Endothelial cell of umbilical vein (primary cell): ENCODE data around the gene FAM161B. TPM values are rescaled to one million over a fixed set of nuclear protein-coding genes. Genes with fewer than 3 reads are reported as not detected.

ENCODE experiments used
- BruUV-seq: library from RNA; stranded (reverse); fragments of 400-500 nt; replicated peaks from 2 replicates; lab custom pipeline; 2021; lab: Mats Ljungman, UMichigan
- CTCF ChIA-PET: fragments of 300-600, 350-600 bp; sonication (Branson Sonifier 250); formaldehyde crosslinking; loops from one replicate; lab custom pipeline; 2021; ENCODE audit warnings: antibody characterized with exemption, inconsistent platforms; lab: Charles Lee
- POLR2A ChIA-PET: fragments of 300-600, 350-600 bp; sonication (Branson Sonifier 250); formaldehyde crosslinking; loops from one replicate; lab custom pipeline; 2021; ENCODE audit warnings: antibody characterized with exemption, inconsistent platforms; lab: Charles Lee
- DNase-seq: peaks from one replicate; pipeline ENCODE4 v3.0.0-alpha.2; 2011; ENCODE audit warnings: low read depth, low spot score
- FAIRE-seq: peaks from 2 replicates; lab custom pipeline; 2011; peaks lifted over from hg19 to GRCh38; lab: Jason Lieb, UNC
- H2AFZ ChIP-seq: 2 replicates; pipeline ENCODE4 v1.6.0; 2012; ENCODE audit warnings: low read depth, low read length, control low read depth, inconsistent platforms
- H3K27ac ChIP-seq: 2 replicates; pipeline ENCODE4 v1.5.1; 2011; ENCODE audit warnings: low read depth, mild to moderate bottlenecking, control low read depth, low read length, moderate library complexity; ENCODE audit not compliant: insufficient read depth
- H3K27me3 ChIP-seq, 2 experiments: 2 replicates each; pipeline versions ENCODE4 v1.6.0 to v1.6.1; 2011; ENCODE audit warnings: low read length in 2 of 2, mixed read lengths in 1 of 2; ENCODE audit not compliant: control insufficient read depth in 2 of 2, insufficient read depth in 2 of 2
- H3K36me3 ChIP-seq, 2 experiments: 2 replicates in 1 of 2; 3 replicates in 1 of 2; pipeline ENCODE4 v1.5.1; 2011; ENCODE audit warnings: low read length in 2 of 2, mild to moderate bottlenecking in 1 of 2, moderate library complexity in 1 of 2; ENCODE audit not compliant: control insufficient read depth in 2 of 2, insufficient read depth in 2 of 2; ENCODE audit errors: extremely low read depth in 1 of 2
- H3K4me1 ChIP-seq: 3 replicates; pipeline ENCODE4 v1.5.1; 2011; ENCODE audit warnings: mild to moderate bottlenecking, low read length; ENCODE audit not compliant: control insufficient read depth, insufficient read depth; ENCODE audit errors: extremely low read depth
- H3K4me2 ChIP-seq: 2 replicates; pipeline ENCODE4 v1.6.1; 2011; ENCODE audit warnings: low read length, control low read depth, mixed read lengths; ENCODE audit not compliant: insufficient read depth
- H3K4me3 ChIP-seq, 3 experiments: fragments of 200-600 bp in 1 of 3; sonication (generic), shearing (Covaris generic) in 1 of 3; replicated peaks in 1 of 3; 2 replicates each; pipeline ENCODE4 v1.5.1; 2011 to 2016; ENCODE audit warnings: control low read depth in 3 of 3, low read length in 3 of 3, mild to moderate bottlenecking in 2 of 3, inconsistent platforms in 1 of 3, low read depth in 1 of 3, moderate library complexity in 1 of 3; ENCODE audit not compliant: insufficient read depth in 1 of 3
- H3K79me2 ChIP-seq: 2 replicates; pipeline ENCODE4 v1.6.0; 2012; ENCODE audit warnings: low read length, inconsistent platforms; ENCODE audit not compliant: control insufficient read depth, insufficient read depth
- H3K9ac ChIP-seq: replicated peaks from 2 replicates; pipeline ENCODE3; 2011; ENCODE audit warnings: low read length, control low read depth; ENCODE audit not compliant: insufficient read depth; ENCODE audit errors: extremely low read depth
- H3K9me1 ChIP-seq: replicated peaks from 3 replicates; pipeline ENCODE4 v1.6.0; 2011; ENCODE audit warnings: mild to moderate bottlenecking, low read length; ENCODE audit not compliant: control insufficient read depth, insufficient read depth; ENCODE audit errors: extremely low read depth
- H3K9me3 ChIP-seq: replicated peaks from 2 replicates; pipeline ENCODE4 v1.5.1; 2012; ENCODE audit warnings: low read length, inconsistent platforms; ENCODE audit not compliant: control insufficient read depth, insufficient read depth
- H4K20me1 ChIP-seq: replicated peaks from 2 replicates; pipeline ENCODE3; 2011; ENCODE audit warnings: mild to moderate bottlenecking, low read length; ENCODE audit not compliant: control insufficient read depth, insufficient read depth; ENCODE audit errors: extremely low read depth
- CTCF ChIP-seq, 2 donors: IDR thresholded peaks; 1 replicate in 1 of 2; 2 replicates in 1 of 2; pipeline ENCODE4 v1.5.1; 2011; ENCODE audit warnings: low read length in 2 of 2, mild to moderate bottlenecking in 2 of 2, moderate library complexity in 2 of 2, control low read depth in 1 of 2, inconsistent platforms in 1 of 2, low read depth in 1 of 2; ENCODE audit not compliant: insufficient read depth in 1 of 2; ENCODE audit errors: extremely low read depth in 1 of 2
- EZH2 ChIP-seq: IDR thresholded peaks from 2 replicates; pipeline ENCODE4 v1.6.1; 2012; ENCODE audit warnings: borderline replicate concordance, low read depth, mild to moderate bottlenecking, moderate library complexity, low read length, inconsistent platforms; ENCODE audit not compliant: severe bottlenecking
- FOS ChIP-seq: IDR thresholded peaks from 2 replicates; pipeline ENCODE4 v1.6.1; 2011; ENCODE audit warnings: mild to moderate bottlenecking, low read length, moderate library complexity, borderline replicate concordance; ENCODE audit not compliant: insufficient read depth
- GATA2 ChIP-seq: IDR thresholded peaks from 2 replicates; pipeline ENCODE4 v1.7.0; 2011; ENCODE audit warnings: low read depth, mild to moderate bottlenecking, moderate library complexity, mixed read lengths, low read length; ENCODE audit not compliant: insufficient read length, insufficient read depth
- JUN ChIP-seq: IDR thresholded peaks from 2 replicates; pipeline ENCODE4 v1.6.1; 2011; ENCODE audit warnings: borderline replicate concordance, low read depth; ENCODE audit not compliant: insufficient read length, insufficient read depth
- MYC ChIP-seq: IDR thresholded peaks from one replicate; pipeline ENCODE4 v1.6.1; 2011; ENCODE audit warnings: mild to moderate bottlenecking, low read depth, low read length
- POLR2A ChIP-seq: IDR thresholded peaks from 2 replicates; pipeline ENCODE4 v1.6.1; 2012; ENCODE audit warnings: low read depth, mild to moderate bottlenecking, control low read depth, low read length
- POLR2AphosphoS5 ChIP-seq: IDR thresholded peaks from 2 replicates; pipeline ENCODE4 v1.6.1; 2012; ENCODE audit warnings: low read depth, mild to moderate bottlenecking, control low read depth, low read length, moderate library complexity; ENCODE audit not compliant: insufficient read depth
- dilution Hi-C: fragments of 300-500 bp; cut with MboI; formaldehyde crosslinking; loops from one replicate; pipeline ENCODE4 v1.15.0; 2019; ENCODE audit warnings: low sequenced_read_pairs; ENCODE audit not compliant: extremely low pct_ligation_motif_present
- intact Hi-C: fragments of 100-400 bp; cut with micrococcal nuclease; formaldehyde crosslinking; loops from one replicate; pipeline ENCODE4 v1.10.0; 2022
- polyA plus RNA-seq, 4 experiments: library from polyadenylated mRNA; depleted of rRNA in 3 of 4; stranded (reverse) in 3 of 4; unstranded in 1 of 4; fragments of >200 nt; gene quantifications; 2 replicates each; pipeline versions ENCODE4 v1.2.1 to v1.2.3, GENCODE V29; 2011 to 2012; ENCODE audit warnings: missing spikeins in 1 of 4
- total RNA-seq: library from RNA; stranded (reverse); gene quantifications from 2 replicates; pipeline ENCODE4 v1.2.3, GENCODE V29; 2021
- TF ChIP-seq, protein P1 (sequence below): IDR thresholded peaks from 2 replicates; pipeline ENCODE4 v1.6.1; 2011; ENCODE audit not compliant: insufficient read depth, insufficient read length

The FAM161B gene
- total and polyA plus RNA-seq, 2 donors (not counting 3 experiments of a cell fraction or from before 2014, with no cell fraction given): 1.6 to 3.1 TPM

DNA sequence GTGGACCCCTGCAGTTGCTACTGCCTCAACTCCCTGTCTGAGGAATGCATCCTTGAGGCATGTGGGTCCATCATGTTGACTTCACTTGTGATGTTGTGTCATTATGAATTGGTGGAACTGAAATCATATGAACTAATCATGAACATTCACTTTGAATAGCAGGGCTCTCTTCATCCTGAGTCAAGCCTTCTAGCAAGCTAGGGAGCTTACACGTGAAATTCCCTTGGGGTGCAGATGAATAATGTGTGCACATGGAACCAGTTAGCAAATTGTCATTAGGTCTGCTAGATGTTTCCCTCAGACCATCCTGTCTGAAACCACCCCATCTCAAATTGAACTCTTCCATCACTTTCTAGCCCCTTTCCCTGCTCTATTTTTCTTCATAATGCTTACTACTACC lies 3.8 kb upstream of the FAM161B start:
- intact Hi-C loops: loop anchor here (5.0 kb wide), 1 partner anchor 84 kb away; no protein-coding TSS in a partner anchor
- dilution Hi-C loops: no loop called here
- H3K27me3 ChIP-seq: no peaks in the 10 kb centered on the region
- H2AFZ ChIP-seq: no peak overlapping the region
- H3K4me1 ChIP-seq: peaks cover 5% of the 10 kb centered on the region
- ChIA-PET CTCF (no interaction called here), POLR2A (no interaction called here)
- no peaks in the 10 kb centered on the region for H3K9me3 ChIP-seq
- no peaks in the 10 kb centered on the region for H3K79me2 ChIP-seq
- no peak overlapping the region for H3K27ac ChIP-seq
- BruUV-seq: no TSS peak
- no peak for FAIRE-seq
- no peaks in the 10 kb centered on the region for H4K20me1 ChIP-seq
- no peak for TF ChIP-seq FOS
- TF ChIP-seq MYC: no peak
- TF ChIP-seq POLR2AphosphoS5: no peak
- TF ChIP-seq CTCF (IDR thresholded peaks at IDR 0.05; ENCODE audit: extremely low read depth in 1 of 2, insufficient read depth in 1 of 2, low read depth in 1 of 2, low read length in 2 of 2): no peak
- no peak for TF ChIP-seq EZH2
- no peak for TF ChIP-seq JUN
- TF ChIP-seq GATA2: no peak
- TF ChIP-seq POLR2A: no peak
- TF ChIP-seq, protein P1, sequence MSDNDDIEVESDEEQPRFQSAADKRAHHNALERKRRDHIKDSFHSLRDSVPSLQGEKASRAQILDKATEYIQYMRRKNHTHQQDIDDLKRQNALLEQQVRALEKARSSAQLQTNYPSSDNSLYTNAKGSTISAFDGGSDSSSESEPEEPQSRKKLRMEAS: no peak
- H3K9ac ChIP-seq: no peak overlapping the region
- no peak for DNase-seq
- H3K9me1 ChIP-seq: no peaks in the 10 kb centered on the region
- H3K36me3 ChIP-seq: peaks cover 6 to 19% of the 10 kb centered on the region in 2 experiments
- no peak overlapping the region for H3K4me2 ChIP-seq
- H3K4me3 ChIP-seq: no peak overlapping the region
